PFSK-1 (cell line): Measurements from ENCODE around the gene PTRHD1.

Experiments
- FOXP2 ChIP-seq: optimal IDR thresholded peaks from 2 replicates; pipeline ENCODE3; 2011; ENCODE audit warnings: borderline replicate concordance, control low read depth, inconsistent platforms; ENCODE audit not compliant: insufficient read depth; ENCODE audit errors: extremely low read length, extremely low read depth
- POLR2AphosphoS5 ChIP-seq: IDR thresholded peaks from 2 replicates; pipeline ENCODE4 v1.6.1; 2012; ENCODE audit warnings: low read depth, mild to moderate bottlenecking, control low read depth, low read length, moderate library complexity
- SIN3A ChIP-seq: IDR thresholded peaks from 2 replicates; pipeline ENCODE4 v1.6.1; 2012; ENCODE audit warnings: mild to moderate bottlenecking, low read length, moderate library complexity, borderline replicate concordance; ENCODE audit not compliant: insufficient read depth
- TF ChIP-seq, protein P1 (sequence below), 2 experiments: IDR thresholded peaks; 2 replicates each; pipeline versions ENCODE4 v1.6.1 to v1.8.0; 2011 to 2012; ENCODE audit warnings: low read depth in 2 of 2, low read length in 2 of 2, control low read depth in 1 of 2, inconsistent platforms in 1 of 2, mild to moderate bottlenecking in 1 of 2, moderate library complexity in 1 of 2; ENCODE audit not compliant: insufficient read depth in 1 of 2

DNA sequence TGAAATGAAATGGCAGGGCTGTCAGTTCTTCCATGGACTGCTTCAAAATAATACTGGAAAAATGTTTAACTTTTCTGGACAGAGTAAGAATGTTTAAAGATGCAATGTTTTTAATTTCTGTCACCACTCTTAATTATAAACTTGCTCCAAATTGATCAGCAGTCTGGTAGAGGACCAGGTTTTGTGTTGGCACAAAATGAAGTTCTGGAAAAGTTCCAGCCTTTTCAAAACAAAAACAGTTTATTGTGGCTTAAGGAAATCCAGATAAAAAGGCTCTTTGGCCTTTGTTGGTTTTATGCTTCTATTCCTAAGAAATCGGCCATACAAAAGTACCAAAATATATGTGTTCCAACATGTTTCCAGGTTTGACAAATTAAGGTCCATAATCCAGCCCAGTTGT lies 48.8 kb downstream of the PTRHD1 start:
- TF ChIP-seq POLR2AphosphoS5 (no peak), SIN3A (no peak), FOXP2 (no peak)
- TF ChIP-seq, protein P1, sequence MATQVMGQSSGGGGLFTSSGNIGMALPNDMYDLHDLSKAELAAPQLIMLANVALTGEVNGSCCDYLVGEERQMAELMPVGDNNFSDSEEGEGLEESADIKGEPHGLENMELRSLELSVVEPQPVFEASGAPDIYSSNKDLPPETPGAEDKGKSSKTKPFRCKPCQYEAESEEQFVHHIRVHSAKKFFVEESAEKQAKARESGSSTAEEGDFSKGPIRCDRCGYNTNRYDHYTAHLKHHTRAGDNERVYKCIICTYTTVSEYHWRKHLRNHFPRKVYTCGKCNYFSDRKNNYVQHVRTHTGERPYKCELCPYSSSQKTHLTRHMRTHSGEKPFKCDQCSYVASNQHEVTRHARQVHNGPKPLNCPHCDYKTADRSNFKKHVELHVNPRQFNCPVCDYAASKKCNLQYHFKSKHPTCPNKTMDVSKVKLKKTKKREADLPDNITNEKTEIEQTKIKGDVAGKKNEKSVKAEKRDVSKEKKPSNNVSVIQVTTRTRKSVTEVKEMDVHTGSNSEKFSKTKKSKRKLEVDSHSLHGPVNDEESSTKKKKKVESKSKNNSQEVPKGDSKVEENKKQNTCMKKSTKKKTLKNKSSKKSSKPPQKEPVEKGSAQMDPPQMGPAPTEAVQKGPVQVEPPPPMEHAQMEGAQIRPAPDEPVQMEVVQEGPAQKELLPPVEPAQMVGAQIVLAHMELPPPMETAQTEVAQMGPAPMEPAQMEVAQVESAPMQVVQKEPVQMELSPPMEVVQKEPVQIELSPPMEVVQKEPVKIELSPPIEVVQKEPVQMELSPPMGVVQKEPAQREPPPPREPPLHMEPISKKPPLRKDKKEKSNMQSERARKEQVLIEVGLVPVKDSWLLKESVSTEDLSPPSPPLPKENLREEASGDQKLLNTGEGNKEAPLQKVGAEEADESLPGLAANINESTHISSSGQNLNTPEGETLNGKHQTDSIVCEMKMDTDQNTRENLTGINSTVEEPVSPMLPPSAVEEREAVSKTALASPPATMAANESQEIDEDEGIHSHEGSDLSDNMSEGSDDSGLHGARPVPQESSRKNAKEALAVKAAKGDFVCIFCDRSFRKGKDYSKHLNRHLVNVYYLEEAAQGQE (IDR thresholded peaks at IDR 0.05; ENCODE audit: insufficient read depth in 1 of 2, low read depth in 2 of 2, low read length in 2 of 2) = no peak
